Activated naive CD8-positive, alpha-beta T cell treated with anti-CD3 and anti-CD28 coated beads, Interleukin-2, amount 10 ng/mL, durations not matched to agents 7 days and 5 days (primary cell): ENCODE measurements around the gene DYNC1I1. TPM values are rescaled to one million over a fixed set of nuclear protein-coding genes. Genes with fewer than 3 reads are reported as not detected.

ENCODE experiments used
- ATAC-seq: fragments of 150-1000 bp; cut with Tn5 transposase; one replicate; pipeline ENCODE4 v1.10.0; 2021; ENCODE audit warnings: low read depth, moderate library complexity
- POLR2A ChIA-PET: fragments of 350-600 bp; sonication (Branson Sonifier 250); formaldehyde crosslinking; loops from one replicate; lab custom pipeline; 2021; ENCODE audit warnings: antibody characterized with exemption; lab: Charles Lee
- DNase-seq: peaks from one replicate; pipeline ENCODE4 v3.0.0; 2021
- H3K27ac Mint-ChIP-seq: one replicate; pipeline ENCODE4 v1.8.0; 2022; ENCODE audit warnings: mild to moderate bottlenecking, mixed read lengths
- H3K27me3 Mint-ChIP-seq: one replicate; pipeline ENCODE4 v1.8.0; 2022; ENCODE audit warnings: mild to moderate bottlenecking, moderate library complexity, mixed read lengths
- H3K36me3 Mint-ChIP-seq: one replicate; pipeline ENCODE4 v1.8.0; 2021; ENCODE audit warnings: mild to moderate bottlenecking, mixed read lengths
- H3K4me1 Mint-ChIP-seq: one replicate; pipeline ENCODE4 v1.8.0; 2021; ENCODE audit warnings: mixed read lengths
- H3K4me3 Mint-ChIP-seq: one replicate; pipeline ENCODE4 v1.8.0; 2022; ENCODE audit warnings: mild to moderate bottlenecking, moderate library complexity, mixed read lengths
- H3K9me3 Mint-ChIP-seq: one replicate; pipeline ENCODE4 v1.8.0; 2021; ENCODE audit warnings: mixed read lengths
- total RNA-seq, 2 experiments: library from RNA; stranded (reverse); gene quantifications; one replicate each; pipeline ENCODE4 v1.2.3, GENCODE V29; 2021

The DYNC1I1 gene
- total RNA-seq, 2 experiments from 2014 or later: not detected

GRCh38 chr7:96127746-96128145 lies 355.4 kb downstream of the DYNC1I1 start:
- Mint-ChIP-seq H3K27ac (no peak overlapping the region), H3K36me3 (peaks cover 6% of the 10 kb centered on the region), H3K27me3 (no peaks in the 10 kb centered on the region), H3K4me1 (no peaks in the 10 kb centered on the region), H3K9me3 (no peaks in the 10 kb centered on the region), H3K4me3 (no peak overlapping the region)
- no peak for ATAC-seq
- POLR2A ChIA-PET: no interaction called here
- no peak for DNase-seq

GRCh38 chr7:96131525-96131924 lies 359.2 kb downstream of the DYNC1I1 start:
- POLR2A ChIA-PET: no interaction called here
- DNase-seq: no peak
- peaks cover 1% of the 10 kb centered on the region for H3K9me3 Mint-ChIP-seq

GRCh38 chr7:96135241-96135640 lies 362.9 kb downstream of the DYNC1I1 start:
- peaks cover 10% of the 10 kb centered on the region for H3K36me3 Mint-ChIP-seq

More at GRCh38 chr7:96131525-96131924, 359.2 kb downstream of the DYNC1I1 start:
- Mint-ChIP-seq H3K27ac (no peak overlapping the region), H3K36me3 (peaks cover 16% of the 10 kb centered on the region), H3K4me1 (no peaks in the 10 kb centered on the region), H3K4me3 (no peak overlapping the region), H3K27me3 (no peaks in the 10 kb centered on the region)
- ATAC-seq: no peak

GRCh38 chr7:96136600-96137239 lies 364.4 kb downstream of the DYNC1I1 start:
- H3K9me3 Mint-ChIP-seq: peaks cover 1% of the 10 kb centered on the region

More at GRCh38 chr7:96135241-96135640, 362.9 kb downstream of the DYNC1I1 start:
- ATAC-seq: no peak
- no peaks in the 10 kb centered on the region for H3K27me3 Mint-ChIP-seq
- POLR2A ChIA-PET: no interaction called here
- no peak overlapping the region for H3K27ac Mint-ChIP-seq
- no peak for DNase-seq
- no peaks in the 10 kb centered on the region for H3K4me1 Mint-ChIP-seq
- H3K4me3 Mint-ChIP-seq: no peak overlapping the region
- H3K9me3 Mint-ChIP-seq: peaks cover 1% of the 10 kb centered on the region

GRCh38 chr7:96143495-96144259 lies 371.3 kb downstream of the DYNC1I1 start:
- ATAC-seq: no peak
- Mint-ChIP-seq H3K27me3 (no peaks in the 10 kb centered on the region), H3K9me3 (no peaks in the 10 kb centered on the region), H3K27ac (no peak overlapping the region), H3K4me1 (no peaks in the 10 kb centered on the region), H3K36me3 (peaks cover 6% of the 10 kb centered on the region), H3K4me3 (no peak overlapping the region)
- no peak for DNase-seq
- POLR2A ChIA-PET: no interaction called here

More at GRCh38 chr7:96136600-96137239, 364.4 kb downstream of the DYNC1I1 start:
- Mint-ChIP-seq H3K27me3 (no peaks in the 10 kb centered on the region), H3K4me3 (no peak overlapping the region), H3K36me3 (peaks cover 14% of the 10 kb centered on the region), H3K27ac (no peak overlapping the region), H3K4me1 (no peaks in the 10 kb centered on the region)
- POLR2A ChIA-PET: no interaction called here
- ATAC-seq (no peak), DNase-seq (no peak)

GRCh38 chr7:96144260-96144526 lies 371.8 kb downstream of the DYNC1I1 start:
- H3K4me1 Mint-ChIP-seq: no peaks in the 10 kb centered on the region
- no peak overlapping the region for H3K27ac Mint-ChIP-seq
- POLR2A ChIA-PET: no interaction called here
- ATAC-seq (no peak), DNase-seq (no peak)
- H3K9me3 Mint-ChIP-seq: no peaks in the 10 kb centered on the region
- H3K27me3 Mint-ChIP-seq: no peaks in the 10 kb centered on the region
- H3K36me3 Mint-ChIP-seq: peaks cover 6% of the 10 kb centered on the region
- no peak overlapping the region for H3K4me3 Mint-ChIP-seq

Other genes with a start within 250 kb of the DYNC1I1 start
- 1 to 10 TPM in 1 of 2 experiments, under 1 TPM in 1; 0.39 to 1.2 TPM for gene PDK4, start 176.0 kb upstream of the DYNC1I1 start, total RNA-seq